GM12878 (cell line): Measurements from ENCODE around the gene HERC4. TPM values are rescaled to one million over a fixed set of nuclear protein-coding genes. Genes with fewer than 3 reads are reported as not detected.

Experiments used
- ATAC-seq: fragments of 200-7000 bp; cut with Tn5 transposase; 3 replicates; pipeline ENCODE4 v1.9.1; 2020; ENCODE audit warnings: mild to moderate bottlenecking, moderate library complexity
- BruUV-seq: library from RNA; stranded (reverse); fragments of 400-500 nt; replicated peaks from 2 replicates; lab custom pipeline; 2021; lab: Mats Ljungman, UMichigan
- CTCF ChIA-PET: fragments of 300-600 bp; sonication (Branson Sonifier 250); formaldehyde crosslinking; extraction: SDS; loops from one replicate; lab custom pipeline; 2021; ENCODE audit warnings: inconsistent platforms; lab: Yijun Ruan, JAX
- POLR2A ChIA-PET: fragments of 350-600 bp; formaldehyde crosslinking; extraction: SDS; loops from one replicate; lab custom pipeline; 2021; ENCODE audit warnings: inconsistent platforms; lab: Charles Lee
- RAD21 ChIA-PET: fragments of 300-600 bp; sonication (Branson Sonifier 250); formaldehyde crosslinking; loops from one replicate; lab custom pipeline; 2023; ENCODE audit warnings: antibody characterized with exemption; ENCODE audit not compliant: unreplicated experiment; lab: Charles Lee
- SMC1A ChIA-PET: fragments of 300-600 bp; sonication (Branson Sonifier 250); formaldehyde crosslinking; loops from one replicate; lab custom pipeline; 2023; ENCODE audit not compliant: unreplicated experiment, uncharacterized antibody; lab: Charles Lee
- DNase-seq: peaks from one replicate; pipeline ENCODE4 v3.0.0-alpha.2; 2011; ENCODE audit warnings: low read depth, low spot score
- FAIRE-seq: peaks from 3 replicates; lab custom pipeline; 2011; peaks lifted over from hg19 to GRCh38; lab: Jason Lieb, UNC
- H2AFZ ChIP-seq: 2 replicates; pipeline ENCODE4 v1.6.0; 2011; ENCODE audit warnings: low read depth, low read length, control low read depth; ENCODE audit not compliant: control insufficient read depth
- H3K27ac ChIP-seq: 2 replicates; pipeline ENCODE4 v1.5.1; 2011; ENCODE audit warnings: control low read depth; ENCODE audit not compliant: control insufficient read depth, insufficient read depth
- H3K27me3 ChIP-seq, 2 experiments: replicated peaks in 1 of 2; 2 replicates each; pipeline versions ENCODE4 v1.6.0 to v1.6.1; 2011; ENCODE audit warnings: low read length in 1 of 2; ENCODE audit not compliant: control insufficient read depth in 2 of 2, insufficient read depth in 2 of 2
- H3K36me3 ChIP-seq, 2 experiments: 2 replicates each; pipeline ENCODE4 v1.5.1; 2011; ENCODE audit warnings: low read length in 1 of 2; ENCODE audit not compliant: control insufficient read depth in 2 of 2, insufficient read depth in 2 of 2
- H3K4me1 ChIP-seq: 2 replicates; pipeline ENCODE4 v1.6.1; 2011; ENCODE audit warnings: mild to moderate bottlenecking, low read length, moderate library complexity, mixed read lengths; ENCODE audit not compliant: control insufficient read depth, insufficient read depth
- H3K4me2 ChIP-seq: 2 replicates; pipeline ENCODE4 v1.6.0; 2011; ENCODE audit warnings: control low read depth; ENCODE audit not compliant: control insufficient read depth, insufficient read depth
- H3K4me3 ChIP-seq: fragments of 200-600 bp; sonication (generic); 2 replicates; pipeline ENCODE4 v1.5.1; 2016
- H3K79me2 ChIP-seq: 2 replicates; pipeline ENCODE4 v1.6.0; 2011; ENCODE audit warnings: low read length; ENCODE audit not compliant: control insufficient read depth, insufficient read depth
- H3K9ac ChIP-seq: 2 replicates; pipeline ENCODE4 v1.8.0; 2011; ENCODE audit warnings: low read length, control low read depth, mixed read lengths; ENCODE audit not compliant: control insufficient read depth, insufficient read depth
- H3K9me3 ChIP-seq: replicated peaks from 3 replicates; pipeline ENCODE4 v1.5.1; 2011; ENCODE audit warnings: mild to moderate bottlenecking, low read length; ENCODE audit not compliant: control insufficient read depth, insufficient read depth
- H4K20me1 ChIP-seq: 2 replicates; pipeline ENCODE4 v1.6.0; 2011; ENCODE audit not compliant: control insufficient read depth, insufficient read depth
- CREB1 ChIP-seq: IDR thresholded peaks from 2 replicates; pipeline ENCODE4 v1.6.1; 2012; ENCODE audit warnings: low read depth, mild to moderate bottlenecking, inconsistent platforms
- CREM ChIP-seq: IDR thresholded peaks from 2 replicates; pipeline ENCODE4 v1.6.1; 2014; ENCODE audit warnings: antibody characterized with exemption, low read depth
- EZH2 ChIP-seq: IDR thresholded peaks from 2 replicates; pipeline ENCODE4 v1.6.1; 2012; ENCODE audit warnings: low read depth, mild to moderate bottlenecking, control low read depth, inconsistent platforms, low read length, borderline replicate concordance; ENCODE audit not compliant: control insufficient read depth
- GABPA ChIP-seq: IDR thresholded peaks from 2 replicates; pipeline ENCODE4 v1.6.1; 2014; ENCODE audit warnings: antibody characterized with exemption, low read depth, mild to moderate bottlenecking, inconsistent platforms
- HCFC1 ChIP-seq: fragments of 150-350 bp; IDR thresholded peaks from 2 replicates; pipeline ENCODE4 v1.6.1; 2014; ENCODE audit warnings: low read length
- IKZF1 ChIP-seq: fragments of 450-650 bp; conservative IDR thresholded peaks from 2 replicates; pipeline ENCODE4 v1.6.1; 2017; ENCODE audit warnings: antibody characterized with exemption, mild to moderate bottlenecking
- MYB ChIP-seq: fragments of 150-350 bp; IDR thresholded peaks from 2 replicates; pipeline ENCODE4 v1.6.1; 2014; ENCODE audit warnings: mild to moderate bottlenecking, low read depth, low read length, borderline replicate concordance
- NFYA ChIP-seq: IDR thresholded peaks from 2 replicates; pipeline ENCODE4 v1.6.1; 2011; ENCODE audit warnings: low read depth, mild to moderate bottlenecking, low read length, improper control_type of control experiment, borderline replicate concordance
- RBBP5 ChIP-seq: fragments of 200-600 bp; sonication (generic); conservative IDR thresholded peaks from 2 replicates; pipeline ENCODE4 v1.6.1; 2016
- RUNX3 ChIP-seq: IDR thresholded peaks from 2 replicates; pipeline ENCODE4 v1.6.1; 2012; ENCODE audit warnings: low read length, inconsistent platforms
- SIN3A ChIP-seq: IDR thresholded peaks from 2 replicates; pipeline ENCODE4 v1.6.1; 2012; ENCODE audit warnings: low read depth, low read length, improper control_type of control experiment
- SREBF1 ChIP-seq: IDR thresholded peaks from 2 replicates; pipeline ENCODE4 v1.6.1; 2012; ENCODE audit warnings: mild to moderate bottlenecking, low read length
- TCF12 ChIP-seq: IDR thresholded peaks from 2 replicates; pipeline ENCODE4 v1.6.1; 2011; ENCODE audit warnings: low read depth, mild to moderate bottlenecking, low read length
- TCF7 ChIP-seq: IDR thresholded peaks from 2 replicates; pipeline ENCODE4 v1.6.1; 2014; ENCODE audit warnings: antibody characterized with exemption, borderline replicate concordance
- YBX1 ChIP-seq: fragments of 450-650 bp; IDR thresholded peaks from 2 replicates; pipeline ENCODE4 v1.6.1; 2016; ENCODE audit warnings: antibody characterized with exemption
- WGBS: methylation state at CpG from one replicate; pipeline ENCODE4 v1.1.6; 2016; ENCODE audit warnings: low lambda C conversion rate; ENCODE audit not compliant: insufficient replicate concordance, insufficient coverage; ENCODE audit errors: missing lambda C conversion rate; 5-methylcytosine and 5-hydroxymethylcytosine counted together
- in situ Hi-C: fragments of 300-500 bp; cut with MboI; formaldehyde crosslinking; loops from 9 replicates; pipeline ENCODE4 v1.14.3; 2018; ENCODE audit warnings: mixed read lengths
- intact Hi-C: fragments of 100-400 bp; cut with micrococcal nuclease; formaldehyde crosslinking; loops from one replicate; pipeline ENCODE4 v1.14.2; 2022; ENCODE audit not compliant: unreplicated experiment
- polyA plus RNA-seq, 11 experiments: library from polyadenylated mRNA; depleted of rRNA in 4 of 11; unstranded in 6 of 11; stranded (reverse) in 5 of 11; fragments of >200 nt; fragmentation: Nextera tagmentation in 4 of 11; fragmentation: Illumina TruSeq in 1 of 11; extraction: Ambion mirVana in 4 of 11; extraction: Trizol in 1 of 11; gene quantifications; 1 replicate in 1 of 11; 2 replicates in 10 of 11; pipeline versions ENCODE4 v1.2.1 to v1.2.3, GENCODE V29; 2011 to 2016; ENCODE audit warnings: inconsistent platforms in 2 of 11, missing spikeins in 2 of 11, low read depth in 1 of 11
- total RNA-seq, 4 experiments: library from RNA; depleted of rRNA in 3 of 4; stranded (reverse); fragments of >200 nt in 3 of 4; fragmentation: Illumina TruSeq in 1 of 4; extraction: Trizol in 1 of 4; gene quantifications; 2 replicates each; pipeline versions ENCODE4 v1.2.1 to v1.2.3, GENCODE V29; 2013 to 2021
- TF ChIP-seq, protein P1 (sequence below): fragments of 450-650 bp; formaldehyde crosslinking; IDR thresholded peaks from 2 replicates; pipeline ENCODE4 v1.5.0; 2022; ENCODE audit warnings: mild to moderate bottlenecking, missing genetic modification characterization
- TF ChIP-seq, protein P2 (sequence below): fragments of 450-650 bp; IDR thresholded peaks from 2 replicates; pipeline ENCODE4 v1.6.1; 2018; ENCODE audit warnings: borderline replicate concordance, mild to moderate bottlenecking; ENCODE audit not compliant: partially characterized antibody
- TF ChIP-seq, protein P3 (sequence below): IDR thresholded peaks from 2 replicates; pipeline ENCODE4 v1.6.1; 2012; ENCODE audit warnings: low read depth, low read length, improper control_type of control experiment
- TF ChIP-seq, protein P4 (sequence below): IDR thresholded peaks from 2 replicates; pipeline ENCODE4 v1.6.1; 2012; ENCODE audit warnings: low read depth, low read length, improper control_type of control experiment

HERC4 gene
- total and polyA plus RNA-seq, 10 of the 15 experiments (the other 5 are each of a cell fraction or from before 2014, with no cell fraction given): 9.7 to 36.8 (median 23.4) TPM

DNA sequence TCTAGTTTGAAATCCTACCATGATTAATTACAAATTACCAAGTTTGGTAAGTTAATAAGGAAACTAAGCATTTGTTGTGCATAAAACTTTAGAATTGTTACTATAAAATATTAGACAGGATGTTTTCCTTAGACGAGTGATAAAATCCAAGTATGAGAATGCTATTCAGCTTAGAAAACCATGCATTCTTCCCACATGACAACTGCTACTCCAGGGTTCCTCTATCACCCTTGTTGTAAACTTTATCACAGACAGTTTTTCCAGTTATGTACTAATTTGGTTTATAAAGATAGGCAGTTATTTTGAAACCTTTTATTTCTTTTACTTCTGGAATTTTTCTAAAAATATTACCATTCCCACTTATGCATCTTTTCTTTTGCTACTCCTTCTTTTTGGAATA is 138.7 kb downstream of the HERC4 start:
- no peaks in the 10 kb centered on the region for H3K4me1 ChIP-seq
- intact Hi-C loops: no loop called here
- ChIA-PET POLR2A (no interaction called here), RAD21 (no interaction called here), CTCF (interaction anchor here (0.6 kb wide), 1 partner anchor 470 kb away, joined by 3 read pairs; the partner anchor contains the start of gene RUFY2), SMC1A (interaction anchor here (0.7 to 1.9 kb wide), 3 partner anchors 9 to 24 kb away, joined by 3 to 5 read pairs (median 3); no protein-coding TSS in a partner anchor)
- no peak overlapping the region for H3K4me3 ChIP-seq
- 89% methylated on average over 1 of the region's 1 CpG for WGBS
- peaks cover 0 to 7% of the 10 kb centered on the region in 2 experiments; a peak in 2 of 4 replicates for H3K36me3 ChIP-seq
- ATAC-seq: no peak
- no peak for FAIRE-seq
- in situ Hi-C loops: no loop called here
- H4K20me1 ChIP-seq: no peaks in the 10 kb centered on the region
- H3K4me2 ChIP-seq: no peak overlapping the region
- no peaks in the 10 kb centered on the region for H3K27me3 ChIP-seq
- no peak for TF ChIP-seq GABPA
- TF ChIP-seq HCFC1: no peak
- TF ChIP-seq, protein P1, sequence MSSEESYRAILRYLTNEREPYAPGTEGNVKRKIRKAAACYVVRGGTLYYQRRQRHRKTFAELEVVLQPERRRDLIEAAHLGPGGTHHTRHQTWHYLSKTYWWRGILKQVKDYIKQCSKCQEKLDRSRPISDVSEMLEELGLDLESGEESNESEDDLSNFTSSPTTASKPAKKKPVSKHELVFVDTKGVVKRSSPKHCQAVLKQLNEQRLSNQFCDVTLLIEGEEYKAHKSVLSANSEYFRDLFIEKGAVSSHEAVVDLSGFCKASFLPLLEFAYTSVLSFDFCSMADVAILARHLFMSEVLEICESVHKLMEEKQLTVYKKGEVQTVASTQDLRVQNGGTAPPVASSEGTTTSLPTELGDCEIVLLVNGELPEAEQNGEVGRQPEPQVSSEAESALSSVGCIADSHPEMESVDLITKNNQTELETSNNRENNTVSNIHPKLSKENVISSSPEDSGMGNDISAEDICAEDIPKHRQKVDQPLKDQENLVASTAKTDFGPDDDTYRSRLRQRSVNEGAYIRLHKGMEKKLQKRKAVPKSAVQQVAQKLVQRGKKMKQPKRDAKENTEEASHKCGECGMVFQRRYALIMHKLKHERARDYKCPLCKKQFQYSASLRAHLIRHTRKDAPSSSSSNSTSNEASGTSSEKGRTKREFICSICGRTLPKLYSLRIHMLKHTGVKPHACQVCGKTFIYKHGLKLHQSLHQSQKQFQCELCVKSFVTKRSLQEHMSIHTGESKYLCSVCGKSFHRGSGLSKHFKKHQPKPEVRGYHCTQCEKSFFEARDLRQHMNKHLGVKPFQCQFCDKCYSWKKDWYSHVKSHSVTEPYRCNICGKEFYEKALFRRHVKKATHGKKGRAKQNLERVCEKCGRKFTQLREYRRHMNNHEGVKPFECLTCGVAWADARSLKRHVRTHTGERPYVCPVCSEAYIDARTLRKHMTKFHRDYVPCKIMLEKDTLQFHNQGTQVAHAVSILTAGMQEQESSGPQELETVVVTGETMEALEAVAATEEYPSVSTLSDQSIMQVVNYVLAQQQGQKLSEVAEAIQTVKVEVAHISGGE (CRISPR knock-in tag): no peak
- TF ChIP-seq TCF12: no peak
- no peak for TF ChIP-seq SREBF1
- TF ChIP-seq, protein P2, sequence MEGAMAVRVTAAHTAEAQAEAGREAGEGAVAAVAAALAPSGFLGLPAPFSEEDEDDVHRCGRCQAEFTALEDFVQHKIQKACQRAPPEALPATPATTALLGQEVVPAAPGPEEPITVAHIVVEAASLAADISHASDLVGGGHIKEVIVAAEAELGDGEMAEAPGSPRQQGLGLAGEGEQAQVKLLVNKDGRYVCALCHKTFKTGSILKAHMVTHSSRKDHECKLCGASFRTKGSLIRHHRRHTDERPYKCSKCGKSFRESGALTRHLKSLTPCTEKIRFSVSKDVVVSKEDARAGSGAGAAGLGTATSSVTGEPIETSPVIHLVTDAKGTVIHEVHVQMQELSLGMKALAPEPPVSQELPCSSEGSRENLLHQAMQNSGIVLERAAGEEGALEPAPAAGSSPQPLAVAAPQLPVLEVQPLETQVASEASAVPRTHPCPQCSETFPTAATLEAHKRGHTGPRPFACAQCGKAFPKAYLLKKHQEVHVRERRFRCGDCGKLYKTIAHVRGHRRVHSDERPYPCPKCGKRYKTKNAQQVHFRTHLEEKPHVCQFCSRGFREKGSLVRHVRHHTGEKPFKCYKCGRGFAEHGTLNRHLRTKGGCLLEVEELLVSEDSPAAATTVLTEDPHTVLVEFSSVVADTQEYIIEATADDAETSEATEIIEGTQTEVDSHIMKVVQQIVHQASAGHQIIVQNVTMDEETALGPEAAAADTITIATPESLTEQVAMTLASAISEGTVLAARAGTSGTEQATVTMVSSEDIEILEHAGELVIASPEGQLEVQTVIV: no peak
- no peak for TF ChIP-seq YBX1
- TF ChIP-seq SIN3A: no peak
- TF ChIP-seq, protein P3, sequence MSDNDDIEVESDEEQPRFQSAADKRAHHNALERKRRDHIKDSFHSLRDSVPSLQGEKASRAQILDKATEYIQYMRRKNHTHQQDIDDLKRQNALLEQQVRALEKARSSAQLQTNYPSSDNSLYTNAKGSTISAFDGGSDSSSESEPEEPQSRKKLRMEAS: no peak
- TF ChIP-seq, protein P4, sequence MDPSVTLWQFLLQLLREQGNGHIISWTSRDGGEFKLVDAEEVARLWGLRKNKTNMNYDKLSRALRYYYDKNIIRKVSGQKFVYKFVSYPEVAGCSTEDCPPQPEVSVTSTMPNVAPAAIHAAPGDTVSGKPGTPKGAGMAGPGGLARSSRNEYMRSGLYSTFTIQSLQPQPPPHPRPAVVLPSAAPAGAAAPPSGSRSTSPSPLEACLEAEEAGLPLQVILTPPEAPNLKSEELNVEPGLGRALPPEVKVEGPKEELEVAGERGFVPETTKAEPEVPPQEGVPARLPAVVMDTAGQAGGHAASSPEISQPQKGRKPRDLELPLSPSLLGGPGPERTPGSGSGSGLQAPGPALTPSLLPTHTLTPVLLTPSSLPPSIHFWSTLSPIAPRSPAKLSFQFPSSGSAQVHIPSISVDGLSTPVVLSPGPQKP: no peak
- no peak for TF ChIP-seq TCF7
- no peak for TF ChIP-seq IKZF1
- no peak for TF ChIP-seq CREM
- TF ChIP-seq NFYA: no peak
- no peak for TF ChIP-seq RBBP5
- TF ChIP-seq RUNX3: no peak
- no peak for TF ChIP-seq MYB
- no peak for TF ChIP-seq CREB1
- no peak for TF ChIP-seq EZH2
- H3K9me3 ChIP-seq: no peaks in the 10 kb centered on the region
- no peak overlapping the region for H3K9ac ChIP-seq
- no peaks in the 10 kb centered on the region for H3K79me2 ChIP-seq
- no peak for DNase-seq
- H3K27ac ChIP-seq: no peak overlapping the region
- no TSS peak for BruUV-seq
- H2AFZ ChIP-seq: no peak overlapping the region
